SK-N-SH (cell line): ENCODE results near the gene ADRA1B. TPM values are rescaled to one million over a fixed set of nuclear protein-coding genes. Genes with fewer than 3 reads are reported as not detected.

Source experiments
- CTCF ChIA-PET: fragments of 300-600, 350-600 bp; formaldehyde crosslinking; extraction: SDS; loops from one replicate; lab custom pipeline; 2021; lab: Yijun Ruan, JAX
- POLR2A ChIA-PET: fragments of 350-600 bp; sonication (Branson Sonifier 250); formaldehyde crosslinking; extraction: SDS; loops from one replicate; lab custom pipeline; 2020; ENCODE audit warnings: antibody characterized with exemption, inconsistent platforms; lab: Yijun Ruan, JAX
- DNase-seq: peaks from one replicate; pipeline ENCODE4 v3.0.0; 2012
- H2AFZ ChIP-seq: fragments of 200-600 bp; sonication (generic); 2 replicates; pipeline ENCODE4 v1.8.1; 2016; ENCODE audit warnings: antibody characterized with exemption, mild to moderate bottlenecking, low read depth
- H3F3A ChIP-seq: fragments of 200-600 bp; sonication (generic); replicated peaks from 2 replicates; pipeline ENCODE3; 2016; ENCODE audit warnings: antibody characterized with exemption, mild to moderate bottlenecking; ENCODE audit not compliant: insufficient read depth
- H3K27ac ChIP-seq, 2 experiments: fragments of 200-500 bp in 1 of 2; fragments of 200-600 bp in 1 of 2; sonication (Bioruptor generic) in 1 of 2; sonication (generic), shearing (Covaris generic) in 1 of 2; 2 replicates each; pipeline versions ENCODE4 v1.5.1 to v1.6.1; 2014 to 2016; ENCODE audit warnings: low read depth in 2 of 2, inconsistent platforms in 1 of 2, low read length in 1 of 2, mild to moderate bottlenecking in 1 of 2, mixed read lengths in 1 of 2
- H3K27me3 ChIP-seq: fragments of 200-600 bp; sonication (generic), shearing (Covaris generic); 2 replicates; pipeline ENCODE4 v1.6.1; 2016; ENCODE audit warnings: mixed run types; ENCODE audit not compliant: insufficient read depth
- H3K36me3 ChIP-seq, 2 experiments: fragments of 200-500 bp in 1 of 2; fragments of 200-600 bp in 1 of 2; sonication (Bioruptor generic) in 1 of 2; sonication (generic) in 1 of 2; replicated peaks in 1 of 2; 2 replicates each; pipeline versions ENCODE3 to v1.5.1; 2014 to 2016; ENCODE audit warnings: low read length in 1 of 2, mild to moderate bottlenecking in 1 of 2; ENCODE audit not compliant: insufficient read depth in 2 of 2, control insufficient read depth in 1 of 2
- H3K4me1 ChIP-seq, 2 experiments: fragments of 200-500 bp in 1 of 2; fragments of 200-600 bp in 1 of 2; sonication (Bioruptor generic) in 1 of 2; sonication (generic), shearing (Covaris generic) in 1 of 2; 2 replicates each; pipeline versions ENCODE4 v1.5.1 to v1.6.1; 2014 to 2016; ENCODE audit warnings: low read depth in 1 of 2, low read length in 1 of 2, mixed run types in 1 of 2; ENCODE audit not compliant: insufficient read depth in 2 of 2, control insufficient read depth in 1 of 2
- H3K4me2 ChIP-seq: fragments of 200-600 bp; sonication (generic), shearing (Covaris generic); 2 replicates; pipeline ENCODE4 v1.6.1; 2017; ENCODE audit warnings: mixed run types
- H3K4me3 ChIP-seq, 2 experiments: fragments of 200-500 bp in 1 of 2; fragments of 200-600 bp in 1 of 2; sonication (Bioruptor generic) in 1 of 2; sonication (generic), shearing (Covaris generic) in 1 of 2; 2 replicates each; pipeline versions ENCODE4 v1.5.1 to v1.8.1; 2014 to 2016; ENCODE audit warnings: low read depth in 2 of 2, inconsistent platforms in 1 of 2, low read length in 1 of 2, mild to moderate bottlenecking in 1 of 2, mixed read lengths in 1 of 2, moderate library complexity in 1 of 2
- H3K79me2 ChIP-seq: fragments of 200-600 bp; sonication (generic); 2 replicates; pipeline ENCODE4 v1.8.1; 2017; ENCODE audit warnings: mild to moderate bottlenecking; ENCODE audit not compliant: insufficient read depth
- H3K9ac ChIP-seq: fragments of 200-600 bp; sonication (generic); 2 replicates; pipeline ENCODE4 v1.6.1; 2017; ENCODE audit warnings: mixed run types
- H3K9me2 ChIP-seq: fragments of 200-600 bp; sonication (generic); 2 replicates; pipeline ENCODE4 v1.6.1; 2017; ENCODE audit warnings: mixed run types
- H3K9me3 ChIP-seq: fragments of 200-600 bp; sonication (generic); 2 replicates; pipeline ENCODE4 v1.6.1; 2017; ENCODE audit warnings: mixed run types, mild to moderate bottlenecking, moderate library complexity
- H4K20me1 ChIP-seq: fragments of 200-600 bp; sonication (generic); 2 replicates; pipeline ENCODE4 v1.6.1; 2017; ENCODE audit warnings: mild to moderate bottlenecking, mixed run types; ENCODE audit not compliant: insufficient read depth
- ELF1 ChIP-seq: IDR thresholded peaks from 2 replicates; pipeline ENCODE4 v1.4.0; 2012
- EP300 ChIP-seq, 2 experiments: IDR thresholded peaks; 2 replicates each; pipeline versions ENCODE4 v1.4.0 to v1.6.1; 2012; ENCODE audit warnings: borderline replicate concordance in 1 of 2, low read depth in 1 of 2, low read length in 1 of 2
- FOSL2 ChIP-seq: IDR thresholded peaks from 2 replicates; pipeline ENCODE4 v1.4.0; 2012; ENCODE audit warnings: low read depth, mild to moderate bottlenecking, moderate library complexity, borderline replicate concordance
- FOXJ3 ChIP-seq: sonication (generic); formaldehyde crosslinking; IDR thresholded peaks from 2 replicates; pipeline ENCODE4 v1.5.1; 2020; ENCODE audit warnings: mild to moderate bottlenecking, missing genetic modification reagents
- FOXM1 ChIP-seq: IDR thresholded peaks from 2 replicates; pipeline ENCODE4 v1.4.0; 2012; ENCODE audit warnings: low read depth, mild to moderate bottlenecking
- NFIC ChIP-seq: IDR thresholded peaks from 2 replicates; pipeline ENCODE4 v1.4.0; 2012; ENCODE audit warnings: borderline replicate concordance
- POLR2AphosphoS5 ChIP-seq: IDR thresholded peaks from 2 replicates; pipeline ENCODE4 v1.6.1; 2012; ENCODE audit warnings: low read depth, low read length
- RAD21 ChIP-seq: IDR thresholded peaks from 2 replicates; pipeline ENCODE4 v1.6.1; 2012; ENCODE audit warnings: mild to moderate bottlenecking, low read length
- RCOR1 ChIP-seq: fragments of 150-350 bp; IDR thresholded peaks from 2 replicates; pipeline ENCODE4 v1.6.1; 2017; ENCODE audit warnings: antibody characterized with exemption, low read length
- RFX5 ChIP-seq: IDR thresholded peaks from 2 replicates; pipeline ENCODE4 v1.6.1; 2012; ENCODE audit warnings: mild to moderate bottlenecking, improper control_type of control experiment, low read length
- SMC3 ChIP-seq: IDR thresholded peaks from 2 replicates; pipeline ENCODE4 v1.6.1; 2012; ENCODE audit warnings: low read depth, low read length, improper control_type of control experiment
- TCF12 ChIP-seq: IDR thresholded peaks from 2 replicates; pipeline ENCODE4 v1.4.0; 2012
- TEAD4 ChIP-seq: IDR thresholded peaks from 2 replicates; pipeline ENCODE4 v1.4.0; 2012; ENCODE audit warnings: mild to moderate bottlenecking, borderline replicate concordance; ENCODE audit not compliant: insufficient read depth
- WGBS: methylation state at CpG from one replicate; pipeline ENCODE4 v1.1.6; 2017; ENCODE audit warnings: low lambda C conversion rate; 5-methylcytosine and 5-hydroxymethylcytosine counted together
- polyA plus RNA-seq, 3 experiments: library from polyadenylated mRNA; depleted of rRNA; stranded (reverse); fragments of >200 nt; gene quantifications; 2 replicates each; pipeline ENCODE4 v1.2.3, GENCODE V29; 2012
- TF ChIP-seq, protein P1 (sequence below): fragments of 200-600 bp; sonication (generic); IDR thresholded peaks from 2 replicates; pipeline ENCODE4 v1.6.1; 2017; ENCODE audit warnings: antibody characterized with exemption, mild to moderate bottlenecking, moderate library complexity
- TF ChIP-seq, protein P2 (sequence below): IDR thresholded peaks from 2 replicates; pipeline ENCODE4 v1.6.1; 2012; ENCODE audit warnings: mild to moderate bottlenecking, low read depth, low read length, moderate library complexity
- TF ChIP-seq, protein P3 (sequence below): IDR thresholded peaks from 2 replicates; pipeline ENCODE4 v1.4.0; 2012; ENCODE audit warnings: low read depth, borderline replicate concordance
- TF ChIP-seq, protein P4 (sequence below): fragments of 150-350 bp; IDR thresholded peaks from 2 replicates; pipeline ENCODE4 v1.6.1; 2016; ENCODE audit warnings: mild to moderate bottlenecking, low read depth, low read length

Gene ADRA1B
- polyA plus RNA-seq, 1 of the 3 experiments (the other 2 are of a cell fraction): 2.2 TPM

DNA sequence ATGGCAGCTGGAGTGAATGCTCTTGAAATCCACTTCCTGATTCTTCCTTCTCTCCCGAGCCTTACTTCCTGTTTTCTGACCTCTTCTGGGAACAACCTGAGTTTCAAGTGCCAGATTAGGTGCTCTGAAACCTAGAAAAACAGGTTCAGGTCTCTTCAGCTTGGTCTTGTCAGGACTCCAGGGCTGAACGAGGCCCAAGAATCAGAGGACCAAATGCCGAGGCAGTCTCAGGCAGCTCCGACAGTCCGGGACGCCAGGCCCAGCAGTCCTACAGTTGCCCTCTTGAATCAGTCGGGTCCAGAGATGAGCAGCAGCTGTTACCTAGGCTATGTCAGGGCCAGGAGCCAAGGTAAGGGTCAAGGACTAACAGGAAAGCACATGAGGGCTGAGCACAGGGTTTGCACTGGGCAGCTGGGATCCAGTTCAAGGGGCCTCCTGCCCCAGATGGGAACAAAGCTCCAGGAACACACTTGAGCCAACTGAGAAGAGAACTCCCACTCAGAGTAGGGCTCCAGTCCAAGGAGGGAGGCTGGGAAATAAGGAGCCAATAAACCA, 38.3 kb upstream of the ADRA1B start:
- H4K20me1 ChIP-seq: no peaks in the 10 kb centered on the region
- POLR2A ChIA-PET: no interaction called here
- no peak overlapping the region; the same call in 1 of the 2 replicates for H3K4me2 ChIP-seq
- peaks cover 25% of the 10 kb centered on the region for H3F3A ChIP-seq
- no peak overlapping the region for H3K4me3 ChIP-seq
- peaks cover 4 to 32% of the 10 kb centered on the region in 2 experiments for H3K4me1 ChIP-seq
- WGBS: 83% methylated on average over 7 of the region's 7 CpGs
- no peak for TF ChIP-seq RCOR1
- TF ChIP-seq SMC3: no peak
- TF ChIP-seq TEAD4: no peak
- TF ChIP-seq, protein P1, sequence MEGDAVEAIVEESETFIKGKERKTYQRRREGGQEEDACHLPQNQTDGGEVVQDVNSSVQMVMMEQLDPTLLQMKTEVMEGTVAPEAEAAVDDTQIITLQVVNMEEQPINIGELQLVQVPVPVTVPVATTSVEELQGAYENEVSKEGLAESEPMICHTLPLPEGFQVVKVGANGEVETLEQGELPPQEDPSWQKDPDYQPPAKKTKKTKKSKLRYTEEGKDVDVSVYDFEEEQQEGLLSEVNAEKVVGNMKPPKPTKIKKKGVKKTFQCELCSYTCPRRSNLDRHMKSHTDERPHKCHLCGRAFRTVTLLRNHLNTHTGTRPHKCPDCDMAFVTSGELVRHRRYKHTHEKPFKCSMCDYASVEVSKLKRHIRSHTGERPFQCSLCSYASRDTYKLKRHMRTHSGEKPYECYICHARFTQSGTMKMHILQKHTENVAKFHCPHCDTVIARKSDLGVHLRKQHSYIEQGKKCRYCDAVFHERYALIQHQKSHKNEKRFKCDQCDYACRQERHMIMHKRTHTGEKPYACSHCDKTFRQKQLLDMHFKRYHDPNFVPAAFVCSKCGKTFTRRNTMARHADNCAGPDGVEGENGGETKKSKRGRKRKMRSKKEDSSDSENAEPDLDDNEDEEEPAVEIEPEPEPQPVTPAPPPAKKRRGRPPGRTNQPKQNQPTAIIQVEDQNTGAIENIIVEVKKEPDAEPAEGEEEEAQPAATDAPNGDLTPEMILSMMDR: no peak
- TF ChIP-seq, protein P2, sequence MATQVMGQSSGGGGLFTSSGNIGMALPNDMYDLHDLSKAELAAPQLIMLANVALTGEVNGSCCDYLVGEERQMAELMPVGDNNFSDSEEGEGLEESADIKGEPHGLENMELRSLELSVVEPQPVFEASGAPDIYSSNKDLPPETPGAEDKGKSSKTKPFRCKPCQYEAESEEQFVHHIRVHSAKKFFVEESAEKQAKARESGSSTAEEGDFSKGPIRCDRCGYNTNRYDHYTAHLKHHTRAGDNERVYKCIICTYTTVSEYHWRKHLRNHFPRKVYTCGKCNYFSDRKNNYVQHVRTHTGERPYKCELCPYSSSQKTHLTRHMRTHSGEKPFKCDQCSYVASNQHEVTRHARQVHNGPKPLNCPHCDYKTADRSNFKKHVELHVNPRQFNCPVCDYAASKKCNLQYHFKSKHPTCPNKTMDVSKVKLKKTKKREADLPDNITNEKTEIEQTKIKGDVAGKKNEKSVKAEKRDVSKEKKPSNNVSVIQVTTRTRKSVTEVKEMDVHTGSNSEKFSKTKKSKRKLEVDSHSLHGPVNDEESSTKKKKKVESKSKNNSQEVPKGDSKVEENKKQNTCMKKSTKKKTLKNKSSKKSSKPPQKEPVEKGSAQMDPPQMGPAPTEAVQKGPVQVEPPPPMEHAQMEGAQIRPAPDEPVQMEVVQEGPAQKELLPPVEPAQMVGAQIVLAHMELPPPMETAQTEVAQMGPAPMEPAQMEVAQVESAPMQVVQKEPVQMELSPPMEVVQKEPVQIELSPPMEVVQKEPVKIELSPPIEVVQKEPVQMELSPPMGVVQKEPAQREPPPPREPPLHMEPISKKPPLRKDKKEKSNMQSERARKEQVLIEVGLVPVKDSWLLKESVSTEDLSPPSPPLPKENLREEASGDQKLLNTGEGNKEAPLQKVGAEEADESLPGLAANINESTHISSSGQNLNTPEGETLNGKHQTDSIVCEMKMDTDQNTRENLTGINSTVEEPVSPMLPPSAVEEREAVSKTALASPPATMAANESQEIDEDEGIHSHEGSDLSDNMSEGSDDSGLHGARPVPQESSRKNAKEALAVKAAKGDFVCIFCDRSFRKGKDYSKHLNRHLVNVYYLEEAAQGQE: no peak
- TF ChIP-seq NFIC: no peak
- TF ChIP-seq FOXJ3 (CRISPR knock-in tag): no peak
- no peak for TF ChIP-seq EP300 (IDR thresholded peaks at IDR 0.05; ENCODE audit: borderline replicate concordance in 1 of 2, low read depth in 1 of 2, low read length in 1 of 2)
- TF ChIP-seq FOSL2: no peak
- TF ChIP-seq, all 33 proteins: peak for 0
- H3K9me2 ChIP-seq: no peaks in the 10 kb centered on the region
- no peak overlapping the region for H3K9ac ChIP-seq
- CTCF ChIA-PET: interaction anchor here (0.8 kb wide), 1 partner anchor 434 kb away, joined by 3 read pairs; no protein-coding TSS in a partner anchor
- H2AFZ ChIP-seq: peak overlapping the region; percentile 60; the same call in 1 of the 2 replicates
- H3K36me3 ChIP-seq: no peaks in the 10 kb centered on the region
- H3K79me2 ChIP-seq: no peaks in the 10 kb centered on the region
- peak overlapping the region in 1 of 2 experiments; percentile 85; a peak in 2 of 4 replicates for H3K27ac ChIP-seq
- no peaks in the 10 kb centered on the region for H3K9me3 ChIP-seq
- no peaks in the 10 kb centered on the region for H3K27me3 ChIP-seq
- DNase-seq: no peak

DNA sequence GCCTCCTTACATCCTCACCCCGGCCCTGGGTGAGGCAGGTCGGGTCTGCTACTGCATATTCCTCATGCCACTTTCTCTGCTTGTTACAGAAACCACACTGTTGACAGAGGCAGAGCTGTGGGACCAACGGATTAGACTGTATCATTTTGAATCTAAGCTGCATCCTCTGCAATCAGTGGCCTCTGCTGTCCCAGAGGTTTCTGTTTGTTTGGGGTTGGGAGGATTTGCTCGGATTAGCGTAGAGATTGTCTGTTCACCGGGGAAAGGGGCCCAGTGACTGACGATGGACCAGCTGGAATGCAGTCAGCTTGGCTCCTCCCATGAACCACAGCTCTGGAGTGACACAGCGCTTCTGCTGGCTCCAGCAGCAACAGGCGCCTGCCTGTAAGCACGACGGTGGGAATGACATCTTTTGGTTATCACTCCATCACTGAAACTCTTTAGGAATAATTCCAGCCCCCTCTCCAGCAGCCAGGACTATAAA, 37.3 kb upstream of the ADRA1B start:
- peak overlapping the region; percentile 64 for H3K4me2 ChIP-seq
- CTCF ChIA-PET: interaction anchor here (0.7 to 0.8 kb wide), 2 partner anchors 417 to 435 kb away, joined by 3 read pairs; no protein-coding TSS in a partner anchor
- TF ChIP-seq RFX5 (no peak), ELF1 (no peak), POLR2AphosphoS5 (no peak), TCF12 (peak; percentile 76), RAD21 (no peak), NFIC (peak; percentile 55; the same call in 1 of the 2 replicates), EP300 (IDR thresholded peaks at IDR 0.05; ENCODE audit: borderline replicate concordance in 1 of 2, low read depth in 1 of 2, low read length in 1 of 2) (peak in 1 of 2 experiments; percentile 73; a peak in 2 of 4 replicates), FOXM1 (no peak), FOXJ3 (CRISPR knock-in tag) (no peak)
- TF ChIP-seq, protein P3, sequence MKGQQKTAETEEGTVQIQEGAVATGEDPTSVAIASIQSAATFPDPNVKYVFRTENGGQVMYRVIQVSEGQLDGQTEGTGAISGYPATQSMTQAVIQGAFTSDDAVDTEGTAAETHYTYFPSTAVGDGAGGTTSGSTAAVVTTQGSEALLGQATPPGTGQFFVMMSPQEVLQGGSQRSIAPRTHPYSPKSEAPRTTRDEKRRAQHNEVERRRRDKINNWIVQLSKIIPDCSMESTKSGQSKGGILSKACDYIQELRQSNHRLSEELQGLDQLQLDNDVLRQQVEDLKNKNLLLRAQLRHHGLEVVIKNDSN: no peak
- TF ChIP-seq, protein P4, sequence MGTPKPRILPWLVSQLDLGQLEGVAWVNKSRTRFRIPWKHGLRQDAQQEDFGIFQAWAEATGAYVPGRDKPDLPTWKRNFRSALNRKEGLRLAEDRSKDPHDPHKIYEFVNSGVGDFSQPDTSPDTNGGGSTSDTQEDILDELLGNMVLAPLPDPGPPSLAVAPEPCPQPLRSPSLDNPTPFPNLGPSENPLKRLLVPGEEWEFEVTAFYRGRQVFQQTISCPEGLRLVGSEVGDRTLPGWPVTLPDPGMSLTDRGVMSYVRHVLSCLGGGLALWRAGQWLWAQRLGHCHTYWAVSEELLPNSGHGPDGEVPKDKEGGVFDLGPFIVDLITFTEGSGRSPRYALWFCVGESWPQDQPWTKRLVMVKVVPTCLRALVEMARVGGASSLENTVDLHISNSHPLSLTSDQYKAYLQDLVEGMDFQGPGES: no peak

More for the DNA sequence above, 37.3 kb upstream of the ADRA1B start:
- Histone ChIP-seq H3K9ac (peak overlapping the region; percentile 58; the same call in 1 of the 2 replicates), H3K36me3 (no peaks in the 10 kb centered on the region), H3K79me2 (no peaks in the 10 kb centered on the region), H3K27me3 (no peaks in the 10 kb centered on the region), H3K27ac (peak overlapping the region in 1 of 2 experiments; percentile 85; a peak in 2 of 4 replicates), H3K9me2 (no peaks in the 10 kb centered on the region), H3K4me3 (no peak overlapping the region), H4K20me1 (no peaks in the 10 kb centered on the region), H3F3A (peaks cover 29% of the 10 kb centered on the region), H3K4me1 (peaks cover 4 to 39% of the 10 kb centered on the region in 2 experiments), H3K9me3 (no peaks in the 10 kb centered on the region), H2AFZ (peak overlapping the region; percentile 86; the same call in 1 of the 2 replicates)
- 6% methylated on average over 11 of the region's 11 CpGs for WGBS
- DNase-seq: peak; percentile 44
- POLR2A ChIA-PET: no interaction called here
